WTC11 (cell line): ENCODE measurements around the gene SDF2L1. TPM values are rescaled to one million over a fixed set of nuclear protein-coding genes. Genes with fewer than 3 reads are reported as not detected.

ENCODE experiments used
- ATAC-seq: fragments of 200-7000 bp; cut with Tn5 transposase; 2 replicates; pipeline ENCODE4 v1.10.0; 2021; ENCODE audit warnings: mild to moderate bottlenecking, moderate library complexity
- CTCF ChIA-PET: fragments of 300-600 bp; sonication (Branson Sonifier 250); formaldehyde crosslinking; loops from one replicate; lab custom pipeline; 2021; ENCODE audit warnings: antibody characterized with exemption; lab: Charles Lee
- POLR2A ChIA-PET: fragments of 350-600 bp; sonication (Branson Sonifier 250); formaldehyde crosslinking; loops from one replicate; lab custom pipeline; 2021; ENCODE audit warnings: antibody characterized with exemption; lab: Charles Lee
- DNase-seq: peaks from one replicate; pipeline ENCODE4 v3.0.0; 2021; ENCODE audit warnings: low spot score
- H3K27ac Mint-ChIP-seq: 2 replicates; pipeline ENCODE4 v1.8.0; 2021; ENCODE audit warnings: mixed read lengths
- H3K27me3 Mint-ChIP-seq: 2 replicates; pipeline ENCODE4 v1.8.0; 2021; ENCODE audit warnings: low read depth, mild to moderate bottlenecking, moderate library complexity, mixed read lengths
- H3K36me3 Mint-ChIP-seq: 2 replicates; pipeline ENCODE4 v1.8.0; 2021; ENCODE audit warnings: mixed read lengths
- H3K4me1 Mint-ChIP-seq: 2 replicates; pipeline ENCODE4 v1.8.0; 2022; ENCODE audit warnings: mixed read lengths
- H3K4me3 Mint-ChIP-seq: 2 replicates; pipeline ENCODE4 v1.8.0; 2021; ENCODE audit warnings: mild to moderate bottlenecking, moderate library complexity, mixed read lengths
- H3K9me3 Mint-ChIP-seq: 2 replicates; pipeline ENCODE4 v1.8.0; 2021; ENCODE audit warnings: mixed read lengths
- ARID4B ChIP-seq: sonication (generic); formaldehyde crosslinking; IDR thresholded peaks from 2 replicates; pipeline ENCODE4 v1.8.0; 2023; ENCODE audit warnings: missing genetic modification reagents, mild to moderate bottlenecking, borderline replicate concordance
- E2F4 ChIP-seq: sonication (generic); formaldehyde crosslinking; IDR thresholded peaks from 2 replicates; pipeline ENCODE4 v1.8.1; 2022; ENCODE audit warnings: low read depth, mild to moderate bottlenecking, moderate library complexity, missing genetic modification reagents, borderline replicate concordance
- E2F5 ChIP-seq: sonication (generic); formaldehyde crosslinking; IDR thresholded peaks from 2 replicates; pipeline ENCODE4 v1.8.1; 2022; ENCODE audit warnings: mild to moderate bottlenecking, moderate library complexity, missing genetic modification reagents
- EMX1 ChIP-seq: fragments of 250-450 bp; sonication (Bioruptor Pico); IDR thresholded peaks from 2 replicates; pipeline ENCODE4 v1.8.0; 2021; ENCODE audit warnings: mild to moderate bottlenecking
- ESRRA ChIP-seq: sonication (generic); formaldehyde crosslinking; IDR thresholded peaks from 2 replicates; pipeline ENCODE4 v1.8.1; 2022; ENCODE audit warnings: mild to moderate bottlenecking, missing genetic modification reagents, borderline replicate concordance
- FOXK1 ChIP-seq: sonication (generic); formaldehyde crosslinking; IDR thresholded peaks from 2 replicates; pipeline ENCODE4 v1.8.0; 2022; ENCODE audit warnings: mild to moderate bottlenecking, moderate library complexity, missing genetic modification reagents
- FOXP4 ChIP-seq: sonication (generic); formaldehyde crosslinking; IDR thresholded peaks from 2 replicates; pipeline ENCODE4 v1.8.0; 2022; ENCODE audit warnings: mild to moderate bottlenecking, missing genetic modification reagents
- GTF2I ChIP-seq: fragments of 250-450 bp; sonication (Bioruptor Pico); conservative IDR thresholded peaks from 2 replicates; pipeline ENCODE4 v1.4.0; 2021; ENCODE audit warnings: mild to moderate bottlenecking
- HMGA2 ChIP-seq: fragments of 250-450 bp; sonication (Bioruptor Pico); IDR thresholded peaks from 2 replicates; pipeline ENCODE4 v1.4.0; 2021; ENCODE audit warnings: mild to moderate bottlenecking, moderate library complexity
- JUN ChIP-seq: sonication (generic); formaldehyde crosslinking; IDR thresholded peaks from 2 replicates; pipeline ENCODE4 v1.8.0; 2023; ENCODE audit warnings: mild to moderate bottlenecking, missing genetic modification reagents
- MAX ChIP-seq: sonication (generic); formaldehyde crosslinking; IDR thresholded peaks from 2 replicates; pipeline ENCODE4 v1.8.0; 2022; ENCODE audit warnings: mild to moderate bottlenecking, missing genetic modification reagents
- MLX ChIP-seq: sonication (generic); formaldehyde crosslinking; IDR thresholded peaks from 2 replicates; pipeline ENCODE4 v1.8.1; 2023; ENCODE audit warnings: mild to moderate bottlenecking, missing genetic modification reagents, moderate library complexity
- MXD4 ChIP-seq: fragments of 250-450 bp; sonication (Bioruptor Pico); IDR thresholded peaks from 2 replicates; pipeline ENCODE4 v1.8.0; 2021; ENCODE audit warnings: mild to moderate bottlenecking, moderate library complexity, borderline replicate concordance
- NFYB ChIP-seq: sonication (generic); formaldehyde crosslinking; conservative IDR thresholded peaks from 2 replicates; pipeline ENCODE4 v1.8.0; 2022; ENCODE audit warnings: low read depth, missing genetic modification reagents
- NR1H2 ChIP-seq: sonication (generic); formaldehyde crosslinking; IDR thresholded peaks from 2 replicates; pipeline ENCODE4 v1.9.0; 2021; ENCODE audit warnings: mild to moderate bottlenecking, moderate library complexity, missing genetic modification reagents
- NR3C1 ChIP-seq: sonication (generic); formaldehyde crosslinking; conservative IDR thresholded peaks from 2 replicates; pipeline ENCODE4 v1.8.1; 2023; ENCODE audit warnings: low read depth, mild to moderate bottlenecking, missing genetic modification reagents
- SP1 ChIP-seq: sonication (generic); formaldehyde crosslinking; conservative IDR thresholded peaks from 2 replicates; pipeline ENCODE4 v1.8.1; 2022; ENCODE audit warnings: missing genetic modification reagents
- ZBTB43 ChIP-seq: sonication (generic); formaldehyde crosslinking; IDR thresholded peaks from 2 replicates; pipeline ENCODE4 v1.8.1; 2023; ENCODE audit warnings: mild to moderate bottlenecking, missing genetic modification reagents
- ZNF138 ChIP-seq: sonication (generic); formaldehyde crosslinking; conservative IDR thresholded peaks from 2 replicates; pipeline ENCODE4 v1.8.1; 2022; ENCODE audit warnings: mild to moderate bottlenecking, moderate library complexity, missing genetic modification reagents
- ZNF219 ChIP-seq: sonication (generic); formaldehyde crosslinking; IDR thresholded peaks from 2 replicates; pipeline ENCODE4 v1.8.0; 2023; ENCODE audit warnings: missing genetic modification reagents, mild to moderate bottlenecking, borderline replicate concordance
- ZNF671 ChIP-seq: fragments of 250-450 bp; sonication (Bioruptor Pico); IDR thresholded peaks from 2 replicates; pipeline ENCODE4 v1.8.0; 2021; ENCODE audit warnings: mild to moderate bottlenecking
- total RNA-seq: library from RNA; stranded (reverse); gene quantifications from 3 replicates; pipeline ENCODE4 v1.2.3, GENCODE V29; 2021

The SDF2L1 gene
- total RNA-seq, 1 experiment from 2014 or later, result 73.6 TPM

- H3K27ac Mint-ChIP-seq, result no peak overlapping the region
- no peaks in the 10 kb centered on the region for H3K9me3 Mint-ChIP-seq
- DNase-seq (no peak), ATAC-seq (no peak)
- no peak overlapping the region for H3K4me3 Mint-ChIP-seq
- no peaks in the 10 kb centered on the region for H3K27me3 Mint-ChIP-seq
- POLR2A ChIA-PET, result no interaction called here
- no peaks in the 10 kb centered on the region for H3K4me1 Mint-ChIP-seq
- peaks cover 23% of the 10 kb centered on the region; the same call in 1 of the 2 replicates for H3K36me3 Mint-ChIP-seq
- CTCF ChIA-PET, result no interaction called here
- TF ChIP-seq FOXP4 (CRISPR knock-in tag), result no peak
- no peak for TF ChIP-seq SP1 (CRISPR knock-in tag)
- no peak for TF ChIP-seq EMX1 (CRISPR knock-in tag)
- no peak for TF ChIP-seq HMGA2 (CRISPR knock-in tag)
- no peak for TF ChIP-seq JUN (CRISPR knock-in tag)
These were observed 44.7 kb downstream of the SDF2L1 start for GRCh38 chr22:21686634-21687393.

- Mint-ChIP-seq H3K27me3 (no peaks in the 10 kb centered on the region), H3K4me3 (no peak overlapping the region), H3K27ac (no peak overlapping the region), H3K9me3 (no peaks in the 10 kb centered on the region), H3K4me1 (no peaks in the 10 kb centered on the region), H3K36me3 (peaks cover 20% of the 10 kb centered on the region; the same call in 1 of the 2 replicates)
- CTCF ChIA-PET, result interaction anchor here (0.6 kb wide), 1 partner anchor 42 kb away, joined by 3 read pairs; no protein-coding TSS in a partner anchor
- DNase-seq (no peak), ATAC-seq (no peak)
- POLR2A ChIA-PET, result no interaction called here
- no peak for TF ChIP-seq ARID4B (CRISPR knock-in tag)
- no peak for TF ChIP-seq MLX (CRISPR knock-in tag)
- TF ChIP-seq NFYB, result no peak
- TF ChIP-seq NR1H2 (CRISPR knock-in tag), result no peak
- TF ChIP-seq GTF2I (CRISPR knock-in tag), result no peak
- TF ChIP-seq ZNF219 (CRISPR knock-in tag), result no peak
- no peak for TF ChIP-seq ESRRA (CRISPR knock-in tag)
- TF ChIP-seq NR3C1 (CRISPR knock-in tag), result no peak
- TF ChIP-seq E2F5 (CRISPR knock-in tag), result no peak
- TF ChIP-seq FOXK1 (CRISPR knock-in tag), result no peak
- TF ChIP-seq ZNF671 (CRISPR knock-in tag), result no peak
- TF ChIP-seq E2F4, result no peak
- no peak for TF ChIP-seq MXD4 (CRISPR knock-in tag)
- TF ChIP-seq ZBTB43 (CRISPR knock-in tag), result no peak
- TF ChIP-seq HMGA2 (CRISPR knock-in tag), result no peak
- no peak for TF ChIP-seq ZNF138 (CRISPR knock-in tag)
- no peak for TF ChIP-seq MAX
These were observed 45.7 kb downstream of the SDF2L1 start for GRCh38 chr22:21687685-21688259.
